COLO668 (cell line): ENCODE results near the gene STOML1.

ENCODE experiments used
- DNase-seq: peaks from one replicate; lab custom pipeline; 2025; ENCODE audit not compliant: unreplicated experiment; lab: John Stamatoyannopoulos, UW

STOML1 gene

GRCh38 chr15:73932381-73933191 lies 59.5 kb downstream of the STOML1 start:
- DNase-seq = no peak

- DNase-seq = no peak
Observed at GRCh38 chr15:73931441-73931840, 60.7 kb downstream of the STOML1 start.

DNA sequence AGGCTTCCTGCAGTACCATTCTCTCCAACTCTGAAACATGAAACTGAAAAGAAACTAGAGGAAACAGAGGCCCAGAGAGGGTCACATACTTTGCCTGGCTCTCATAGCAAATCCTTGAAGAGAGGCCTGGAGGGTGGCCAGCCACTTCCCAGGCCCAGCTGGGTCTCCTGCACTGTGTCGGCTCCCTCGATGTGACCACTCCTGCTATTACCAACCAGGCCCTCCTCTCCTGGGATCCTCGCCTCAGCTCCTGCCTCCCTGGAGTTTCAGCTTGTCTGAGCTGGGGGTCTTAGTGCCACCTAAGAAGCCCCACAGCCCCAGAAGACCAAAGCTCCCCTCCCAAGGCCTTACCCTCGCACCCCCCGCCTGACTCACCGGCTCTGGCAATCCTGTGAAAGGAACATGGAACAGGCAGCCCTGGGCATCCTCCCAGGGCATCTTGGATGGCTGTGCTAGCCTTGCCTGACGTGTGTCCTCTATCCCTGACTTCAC lies 61.3 kb downstream of the STOML1 start:
- DNase-seq = no peak

DNA sequence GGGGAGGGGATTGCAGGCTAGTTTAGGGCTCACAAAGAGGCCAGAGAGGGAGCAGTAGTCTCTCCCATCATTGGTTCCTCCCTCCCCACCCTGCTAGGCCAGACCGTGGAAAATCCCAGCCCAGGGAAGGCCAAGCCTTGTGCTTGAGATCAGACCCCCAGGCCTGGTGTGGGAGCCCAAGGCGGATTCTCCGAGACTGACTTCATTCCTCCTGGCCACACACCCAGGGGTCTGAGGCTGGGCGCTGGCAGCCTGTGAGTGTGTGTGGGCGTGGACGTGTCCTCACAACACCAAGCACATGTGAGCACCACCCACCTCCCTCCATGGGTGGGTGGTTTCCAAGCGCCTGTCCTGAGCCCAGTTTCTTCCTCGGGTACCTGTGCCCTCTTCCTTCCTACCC lies 61.7 kb downstream of the STOML1 start:
- no peak for DNase-seq

DNA sequence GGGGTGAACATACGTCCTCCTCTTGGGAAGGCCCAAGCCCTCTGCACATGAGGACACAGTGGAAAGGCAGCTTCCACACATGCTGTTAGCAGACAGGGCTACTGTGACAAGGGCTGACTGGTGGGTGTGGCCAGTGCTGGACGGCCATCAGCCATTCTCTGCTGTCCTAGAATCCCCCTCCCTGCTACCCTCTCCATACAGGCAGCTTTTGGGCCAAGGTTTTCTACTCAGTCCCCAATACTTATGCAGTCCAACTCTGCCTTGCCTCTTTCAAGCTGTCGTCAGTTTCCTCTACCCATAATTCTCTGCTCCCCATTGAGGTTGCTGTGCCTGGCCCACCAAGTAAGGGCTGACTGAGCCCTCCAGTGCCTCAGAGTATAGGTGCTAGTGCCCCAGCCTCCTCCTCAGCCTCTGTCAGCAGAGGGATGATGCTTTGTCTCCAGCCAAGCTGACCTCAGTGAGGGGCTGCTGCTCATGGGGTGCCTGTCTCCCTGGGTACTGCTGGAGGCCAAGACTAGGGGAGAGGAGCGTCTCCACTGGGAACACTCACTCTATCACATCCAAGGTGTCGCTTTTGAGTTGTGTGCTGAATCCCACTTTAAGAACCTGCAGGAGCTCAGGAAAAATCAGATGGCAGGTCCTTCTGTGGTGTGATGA lies 63.0 kb downstream of the STOML1 start:
- DNase-seq = no peak
